HG02798 (cell line): ENCODE results near the gene JMJD1C.
"Not testable (repeated sequence)": the region's sequence is repeated elsewhere in the genome, so short reads cannot be mapped to it uniquely, and the experiment has no call there.

Experiments used
- ATAC-seq: cut with Tn5 transposase; IDR thresholded peaks from one replicate; pipeline ENCODE4 v1.9.1; 2021; ENCODE audit warnings: mild to moderate bottlenecking; ENCODE audit not compliant: unreplicated experiment, poor library complexity

The JMJD1C gene

DNA sequence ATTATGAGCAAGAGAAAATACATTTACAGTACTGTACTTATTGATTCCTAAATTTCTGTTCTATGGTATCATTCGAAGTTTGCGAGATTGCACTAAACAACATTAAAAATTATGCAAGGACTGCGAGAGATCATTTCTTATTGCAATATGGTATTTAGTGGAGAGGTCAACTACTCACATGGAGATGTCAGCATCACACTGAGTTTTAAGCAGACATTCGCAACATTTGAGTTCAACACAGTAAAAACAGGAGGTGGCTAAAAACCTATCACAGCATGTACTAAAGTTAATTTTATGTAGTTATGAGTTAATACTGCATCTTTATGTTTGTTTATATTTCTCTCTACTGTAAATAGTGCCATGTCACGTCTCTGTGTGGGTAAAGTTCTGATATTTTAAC lies 53.5 kb downstream of the JMJD1C start:
- no peak for ATAC-seq

DNA sequence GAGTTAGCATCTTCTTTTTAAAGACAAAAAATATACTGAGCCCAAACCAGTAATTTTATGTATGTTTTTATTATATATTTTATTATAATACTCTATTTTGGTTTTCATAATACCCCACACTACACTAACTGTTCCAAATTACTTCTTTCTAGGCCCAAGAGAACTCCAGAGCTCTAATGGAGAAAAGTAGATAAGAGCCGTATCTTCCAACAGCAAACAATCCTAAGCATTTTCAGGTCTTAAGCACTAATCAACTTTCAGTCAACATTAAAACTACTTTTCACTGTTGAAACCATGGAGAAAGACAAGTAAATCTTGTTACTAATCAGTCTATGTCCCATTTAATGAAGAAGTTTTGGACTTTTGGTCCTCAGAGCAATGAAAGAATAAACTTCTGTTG lies 55.1 kb downstream of the JMJD1C start:
- ATAC-seq, result no peak

DNA sequence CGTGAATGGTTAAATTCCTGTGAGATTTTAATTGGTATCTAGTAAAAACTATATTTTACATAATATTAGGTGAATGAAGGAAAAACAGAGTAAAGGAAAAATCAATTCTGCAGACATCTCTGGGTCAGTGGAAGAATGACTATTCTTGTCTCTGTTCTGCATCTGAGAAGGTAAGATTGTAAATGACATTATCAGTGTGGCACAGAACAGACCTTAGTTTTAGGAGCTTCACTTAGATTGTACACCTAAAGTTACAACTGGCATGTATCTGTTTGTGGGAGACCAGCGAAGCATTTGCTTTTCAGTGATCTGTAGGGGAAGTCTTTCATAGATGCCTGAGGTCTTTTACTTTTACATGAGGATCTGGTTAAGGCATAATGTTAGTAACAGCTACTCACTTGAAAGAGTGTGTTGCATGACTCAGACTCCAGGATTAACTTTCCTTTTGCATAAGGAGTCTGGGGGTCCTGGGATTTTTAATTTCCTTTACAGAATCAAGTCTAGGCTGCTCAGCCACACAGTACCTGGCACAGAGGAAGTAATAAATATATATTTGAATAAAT lies 56.2 kb downstream of the JMJD1C start:
- no peak for ATAC-seq

DNA sequence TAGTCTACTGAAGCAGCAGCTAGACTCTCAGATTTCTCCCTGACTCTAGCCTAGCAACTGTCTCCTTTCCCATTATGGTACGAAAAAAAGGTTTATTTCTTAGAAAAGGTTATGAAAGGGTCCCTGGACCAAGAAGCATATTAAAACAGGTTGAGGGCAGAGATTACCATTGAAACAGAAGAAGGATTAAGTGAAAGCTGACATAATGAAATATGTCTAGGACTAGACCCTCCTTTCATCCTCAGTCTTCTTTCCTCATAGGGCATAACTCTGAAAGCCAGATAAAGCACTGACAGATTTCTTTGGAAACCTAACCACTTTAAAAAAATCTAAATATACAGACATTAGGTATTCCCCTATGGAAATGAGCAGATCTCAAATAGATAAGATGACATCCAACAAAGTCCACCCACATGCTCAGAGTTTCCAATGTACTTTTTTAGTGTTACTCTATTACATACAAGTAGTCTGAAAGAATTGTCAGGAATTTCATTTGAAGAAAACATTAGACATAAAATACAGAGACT lies 58.6 kb downstream of the JMJD1C start:
- ATAC-seq, result no peak

DNA sequence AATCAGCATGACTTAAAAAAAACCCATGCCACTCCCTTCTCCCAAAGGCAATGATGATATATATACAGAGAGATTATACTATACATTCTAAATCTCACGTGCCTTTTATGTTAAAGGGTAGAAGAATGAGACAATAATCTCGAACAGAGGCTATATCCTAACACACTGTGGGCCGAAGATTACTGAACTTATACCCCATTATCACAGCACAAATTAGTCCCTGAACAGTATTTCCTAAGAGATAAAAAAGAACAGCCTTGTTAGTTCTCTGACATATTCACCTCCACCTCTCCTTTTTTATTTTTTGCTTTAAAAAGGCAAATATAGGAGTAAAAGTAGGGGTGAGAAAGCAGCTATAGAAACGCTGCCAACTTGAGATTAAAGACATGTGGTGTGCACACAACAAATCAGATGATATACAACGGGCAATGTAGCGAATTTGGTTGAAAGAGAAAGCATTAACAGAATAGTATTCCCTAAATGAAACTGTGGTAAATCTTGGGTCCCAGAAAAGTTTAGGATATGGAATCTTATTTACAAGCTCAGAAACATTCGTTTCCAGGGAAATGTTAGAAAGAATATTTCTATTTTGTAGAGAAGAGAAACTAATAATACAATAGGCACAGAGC lies 69.5 kb downstream of the JMJD1C start:
- no peak for ATAC-seq

DNA sequence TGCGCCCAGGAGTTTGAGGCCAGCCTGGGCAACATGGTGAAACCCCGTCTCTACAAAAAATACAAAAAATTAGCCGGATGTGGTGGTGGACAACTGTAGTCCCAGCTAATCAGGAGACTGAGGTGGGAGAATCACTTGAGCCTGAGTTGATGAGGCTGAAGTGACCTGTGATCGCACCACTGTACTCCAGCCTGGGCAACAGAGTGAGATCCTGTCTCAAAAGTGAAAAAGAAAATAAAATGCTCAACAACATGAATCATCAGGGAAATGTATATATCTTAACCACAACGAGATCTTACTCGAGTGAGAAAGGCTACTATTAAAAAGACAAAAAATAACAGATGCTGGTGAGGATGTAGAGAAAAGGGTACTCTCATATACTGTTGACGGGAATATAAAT lies 72.7 kb downstream of the JMJD1C start:
- ATAC-seq, result no peak

DNA sequence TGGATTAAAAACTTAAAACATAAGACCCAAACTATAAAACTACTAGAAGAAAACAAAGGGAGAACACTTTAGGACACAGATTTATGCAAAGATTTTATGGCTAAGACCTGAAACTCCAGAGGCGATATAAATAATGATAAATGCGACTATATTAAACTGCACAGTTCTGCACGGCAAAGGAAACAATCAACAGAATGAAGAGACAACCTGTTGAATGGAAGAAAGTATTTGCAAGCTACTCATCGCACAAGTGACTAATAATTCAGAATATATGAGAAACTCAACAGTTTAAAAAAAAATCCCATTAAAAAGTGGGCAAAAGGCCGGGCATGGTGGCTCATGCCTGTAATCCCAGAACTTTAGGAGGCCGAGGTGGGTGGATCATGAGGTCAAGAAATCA lies 73.6 kb downstream of the JMJD1C start:
- no peak for ATAC-seq

DNA sequence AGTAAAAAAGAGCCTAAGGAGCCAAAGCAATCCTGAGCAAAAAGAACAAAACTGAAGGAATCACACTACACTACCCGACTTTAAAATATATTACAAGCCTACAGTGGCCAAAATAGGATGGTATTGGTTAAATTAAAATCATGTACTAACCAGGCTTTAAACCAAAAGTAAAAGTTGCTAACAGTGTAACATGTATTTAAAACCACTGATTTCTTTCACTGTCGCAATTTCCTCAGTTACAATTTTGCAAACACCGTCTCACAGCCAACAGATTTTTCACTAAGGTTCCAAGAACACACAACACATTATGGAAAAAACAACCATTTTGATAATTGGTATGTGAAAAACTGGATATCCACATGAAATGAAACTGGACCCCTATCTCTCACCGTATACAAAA lies 74.0 kb downstream of the JMJD1C start:
- ATAC-seq, result no peak

DNA sequence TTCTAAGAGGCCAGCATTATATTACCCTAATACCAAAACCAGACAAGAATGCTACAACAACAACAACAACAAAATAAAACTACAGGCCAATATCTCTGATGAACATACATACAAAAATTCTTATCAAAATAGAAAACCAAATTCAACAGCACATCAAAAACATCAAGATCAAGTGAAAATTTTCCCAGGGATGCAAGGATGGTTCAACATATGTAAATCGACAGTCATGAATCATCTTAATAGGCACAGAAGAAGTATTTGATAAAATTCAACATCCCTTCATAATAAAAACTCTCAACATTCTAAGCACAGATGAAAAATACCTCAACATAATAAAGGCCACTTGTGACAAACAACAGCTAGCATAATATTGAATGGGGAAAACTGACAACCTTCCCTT lies 75.3 kb downstream of the JMJD1C start:
- ATAC-seq, result no peak

DNA sequence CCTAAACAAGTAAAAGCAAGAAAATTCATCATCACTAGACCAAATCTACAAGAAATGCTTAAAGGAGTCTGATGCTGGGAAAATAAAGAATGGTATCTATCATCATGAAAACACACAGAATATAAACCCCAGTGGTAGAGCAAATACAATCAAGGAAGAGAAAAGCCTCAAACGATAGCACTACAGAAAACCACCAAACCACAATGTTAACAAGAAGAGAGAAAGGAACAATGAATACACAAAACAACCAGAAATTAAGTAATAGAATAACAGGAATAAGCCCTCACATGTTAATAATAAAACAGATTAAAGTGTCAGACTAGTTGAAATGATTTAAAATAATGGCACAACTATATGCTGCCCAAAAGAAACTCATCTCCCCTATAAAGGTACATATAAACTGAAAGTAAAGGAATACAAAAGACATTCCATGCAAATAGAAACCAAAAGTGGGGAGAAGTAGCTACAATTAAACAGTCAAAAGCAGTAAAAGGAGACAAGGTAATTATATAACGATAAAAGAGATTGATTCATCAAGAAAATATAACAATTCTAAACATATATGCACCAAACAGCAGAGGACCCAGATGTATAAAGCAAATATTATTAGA lies 77.3 kb downstream of the JMJD1C start:
- peak; percentile 57 for ATAC-seq

DNA sequence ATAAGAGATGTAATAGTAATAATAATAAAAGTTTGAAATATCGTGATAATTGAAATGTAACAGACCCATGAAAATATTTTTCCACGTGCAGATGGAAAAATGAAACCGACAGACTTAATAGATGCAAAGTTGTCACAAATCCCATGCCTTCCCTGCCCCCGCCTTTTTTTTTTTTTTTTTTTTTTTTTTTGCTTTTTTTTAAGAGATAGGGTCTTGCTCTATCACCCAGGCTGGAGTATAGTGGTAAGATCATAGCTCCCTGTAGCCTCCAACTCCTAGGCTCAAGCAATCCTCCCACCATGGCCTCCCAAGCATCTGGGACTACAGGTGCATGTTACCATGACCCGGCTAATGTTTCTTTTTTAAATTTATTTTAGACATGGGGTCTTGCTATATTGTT lies 80.5 kb downstream of the JMJD1C start:
- ATAC-seq, result no peak

DNA sequence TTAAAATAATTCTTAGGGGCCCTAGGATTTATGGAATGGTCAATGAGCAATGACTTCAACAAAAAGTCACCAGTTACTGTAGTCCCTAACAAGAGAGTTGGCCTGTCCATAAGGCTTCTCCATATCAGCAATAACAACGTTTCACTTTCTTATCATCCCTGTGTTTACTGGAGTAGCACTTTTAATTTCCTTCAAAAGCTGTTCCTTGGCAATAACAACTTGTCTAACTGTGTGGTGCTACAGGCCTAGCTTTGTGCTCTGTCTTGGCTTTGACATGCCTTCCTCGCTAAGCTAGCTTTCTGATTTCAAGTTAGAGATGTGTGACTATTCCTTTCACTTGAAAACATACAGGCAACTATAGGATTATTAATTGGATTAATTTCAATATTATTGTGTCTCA lies 81.1 kb downstream of the JMJD1C start:
- no peak for ATAC-seq

DNA sequence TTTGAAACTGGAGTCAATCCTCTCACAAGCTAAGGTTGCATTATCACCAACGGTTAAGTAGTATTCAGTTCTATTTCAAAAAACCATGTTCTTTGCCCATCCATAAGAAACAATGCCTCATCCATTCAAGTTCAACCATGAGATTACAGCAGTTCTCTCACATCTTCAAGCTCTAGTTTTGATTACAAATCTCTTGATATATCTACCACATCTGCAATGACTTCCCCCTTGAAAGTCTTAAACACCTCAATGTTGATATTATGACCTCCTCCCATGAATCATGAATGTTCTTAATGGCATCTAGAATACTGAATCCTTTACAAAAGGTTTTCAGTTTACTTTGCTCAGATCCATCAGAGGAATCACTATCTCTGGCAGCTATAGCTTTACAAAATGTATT lies 81.8 kb downstream of the JMJD1C start:
- ATAC-seq, result no peak

DNA sequence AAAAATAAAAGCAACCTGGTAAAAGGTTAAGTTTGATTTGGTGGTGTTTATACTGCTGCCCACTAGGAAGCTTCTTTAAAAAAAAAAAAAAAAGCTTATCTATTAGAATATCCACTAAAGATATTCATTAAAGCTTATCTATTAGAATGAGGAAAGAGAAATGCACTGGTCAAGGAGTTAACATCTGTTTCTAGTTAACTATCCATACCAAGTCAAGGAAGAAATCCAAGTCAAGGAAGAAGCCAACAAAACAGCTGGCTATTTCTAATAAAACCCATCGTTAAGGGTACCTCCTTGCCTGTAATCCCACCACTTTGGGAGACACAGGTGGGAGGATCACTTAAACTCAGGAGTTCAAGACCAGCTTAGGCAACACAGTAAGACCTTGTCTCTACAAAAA lies 82.6 kb downstream of the JMJD1C start:
- no peak for ATAC-seq

DNA sequence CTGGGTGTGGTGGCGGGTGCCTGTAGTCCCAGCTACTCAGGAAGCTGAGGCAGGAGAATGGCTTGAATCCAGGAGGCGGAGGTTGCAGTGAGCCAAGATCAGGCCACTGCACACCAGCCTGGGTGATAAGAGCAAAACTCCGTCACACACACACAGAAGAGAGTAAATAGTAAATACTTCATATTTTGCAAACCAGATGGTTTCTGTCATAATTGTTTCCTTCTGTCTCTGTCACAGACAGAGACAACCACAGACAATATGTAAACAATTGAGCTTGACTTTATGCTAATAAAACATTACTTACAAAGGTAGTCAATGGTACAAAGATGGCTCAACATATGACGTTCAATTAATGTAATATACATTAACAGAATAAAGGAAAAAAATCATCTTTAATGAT lies 83.7 kb downstream of the JMJD1C start:
- ATAC-seq, result no peak

DNA sequence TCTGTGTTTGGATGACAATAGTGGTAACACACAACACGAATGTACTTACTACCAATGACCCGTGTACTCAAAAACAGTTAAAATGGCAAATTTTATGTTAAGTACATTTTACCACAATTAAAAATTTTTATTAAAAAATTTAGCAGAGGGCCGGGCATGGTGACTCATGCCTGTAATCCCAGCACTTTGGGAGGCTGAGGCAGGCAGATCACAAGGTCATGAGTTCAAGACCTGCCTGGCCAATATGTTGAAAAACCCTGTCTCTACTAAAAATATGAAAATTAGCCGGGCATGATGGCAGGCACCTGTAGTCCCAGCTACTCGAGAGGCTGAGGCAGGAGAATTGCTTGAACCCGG lies 88.5 kb downstream of the JMJD1C start:
- ATAC-seq, result not testable (repeated sequence)

DNA sequence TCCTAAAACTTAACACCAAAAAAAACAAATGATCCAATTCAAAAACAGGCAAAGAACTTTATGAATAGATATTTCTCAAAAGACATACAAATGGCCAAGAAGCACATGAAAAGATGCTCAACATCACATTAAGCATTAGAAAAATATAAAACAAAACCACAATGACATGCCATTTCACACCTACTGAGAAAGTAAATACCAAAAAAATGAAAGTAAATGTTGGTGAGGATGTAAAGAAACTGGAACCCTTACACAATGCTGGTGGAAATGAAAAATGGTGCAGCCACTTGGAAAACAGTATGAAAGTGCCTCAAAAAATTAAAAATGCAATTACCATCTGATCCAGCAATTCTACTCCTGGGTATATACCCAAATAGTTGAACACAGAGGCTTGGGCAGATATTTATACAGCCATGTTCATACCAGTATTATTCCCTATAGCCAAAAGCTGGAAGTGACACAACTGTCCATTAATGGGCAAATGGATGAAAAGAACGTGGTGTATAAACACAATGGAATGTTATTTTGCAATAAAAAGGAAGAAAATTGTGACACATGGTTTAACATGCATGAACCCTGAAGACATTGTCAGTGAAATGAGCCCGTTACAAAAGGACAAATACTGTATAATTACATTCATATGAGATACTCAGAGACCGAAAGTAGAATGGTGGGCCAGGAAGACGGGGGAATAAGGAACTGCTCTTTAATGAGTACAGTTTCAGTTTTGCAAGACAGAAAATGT lies 89.0 kb downstream of the JMJD1C start:
- peak; percentile 96 for ATAC-seq

DNA sequence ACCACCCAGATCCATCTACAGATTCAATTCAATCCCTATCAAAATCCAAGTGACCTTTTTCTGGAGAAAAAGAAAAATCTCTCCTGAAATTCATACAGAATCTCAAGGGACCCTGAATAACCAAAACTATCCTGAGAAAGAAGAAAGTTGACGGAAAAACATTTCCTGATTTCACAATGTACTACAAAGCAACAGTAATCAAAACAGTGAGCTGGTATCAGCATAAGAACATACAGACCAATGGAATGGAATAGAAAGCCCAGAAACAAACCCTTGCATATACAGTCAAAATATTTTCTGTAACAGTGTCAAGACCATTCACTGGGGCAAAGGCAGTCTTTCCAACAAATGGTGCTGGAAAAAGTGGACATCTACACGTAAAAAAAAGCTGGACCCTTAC lies 89.9 kb downstream of the JMJD1C start:
- no peak for ATAC-seq

DNA sequence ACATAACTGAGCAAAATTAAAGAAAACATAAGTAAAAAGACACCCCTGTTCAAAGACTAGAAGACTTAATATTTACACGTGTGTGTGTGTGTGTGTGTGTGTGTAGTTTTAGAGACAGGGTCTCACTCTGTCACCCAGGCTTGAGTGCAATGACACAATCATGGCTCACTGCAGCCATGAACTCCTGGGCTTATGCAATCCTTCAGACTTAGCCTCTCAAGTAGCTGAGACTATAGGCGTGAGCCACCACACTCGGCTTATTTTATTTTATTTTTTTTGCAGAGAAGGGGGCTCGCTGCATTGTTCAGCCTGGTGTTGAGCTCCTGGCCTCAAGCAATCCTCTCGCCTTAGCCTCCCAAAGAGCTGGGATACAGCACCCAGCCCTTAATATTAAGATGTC lies 90.3 kb downstream of the JMJD1C start:
- no peak for ATAC-seq

DNA sequence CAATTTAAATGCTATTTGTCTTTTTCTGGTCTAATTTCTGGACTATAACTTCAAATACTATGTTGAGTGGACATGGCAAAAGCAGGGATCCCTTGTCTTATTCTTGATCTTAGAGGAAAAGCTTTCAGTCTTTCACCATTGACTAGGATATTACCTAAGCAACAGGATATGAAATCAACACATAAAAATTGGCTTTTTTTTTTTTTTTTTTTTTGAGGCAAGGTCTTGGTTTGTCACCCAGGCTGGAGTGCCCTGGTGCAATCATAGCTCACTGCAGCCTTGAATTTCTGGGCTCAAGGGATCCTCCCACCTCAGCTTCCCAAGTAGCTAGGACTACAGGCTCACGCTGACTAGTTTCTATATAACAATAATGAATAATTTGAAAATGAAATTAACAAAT lies 90.8 kb downstream of the JMJD1C start:
- ATAC-seq, result no peak

DNA sequence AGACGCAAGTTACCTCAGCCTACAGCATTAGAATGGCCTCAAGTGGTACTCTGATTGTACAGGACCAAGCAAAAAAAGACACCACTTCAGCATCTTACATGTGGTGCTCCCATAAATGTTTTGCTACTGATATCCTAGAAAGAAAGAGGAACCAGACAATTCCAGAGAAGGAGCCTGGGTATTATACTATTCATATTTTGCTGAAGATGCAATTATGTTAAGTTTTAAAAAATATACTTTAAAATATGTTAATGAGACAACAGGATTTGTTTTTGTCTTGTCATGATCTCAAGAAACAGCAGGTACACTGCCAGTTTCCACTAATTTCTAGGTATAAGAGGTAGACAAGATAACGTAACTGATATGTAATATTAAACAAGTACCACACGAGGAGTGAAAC lies 92.6 kb downstream of the JMJD1C start:
- ATAC-seq, result no peak
